ENCODE data around the gene ARHGEF4.

The ARHGEF4 gene

DNA sequence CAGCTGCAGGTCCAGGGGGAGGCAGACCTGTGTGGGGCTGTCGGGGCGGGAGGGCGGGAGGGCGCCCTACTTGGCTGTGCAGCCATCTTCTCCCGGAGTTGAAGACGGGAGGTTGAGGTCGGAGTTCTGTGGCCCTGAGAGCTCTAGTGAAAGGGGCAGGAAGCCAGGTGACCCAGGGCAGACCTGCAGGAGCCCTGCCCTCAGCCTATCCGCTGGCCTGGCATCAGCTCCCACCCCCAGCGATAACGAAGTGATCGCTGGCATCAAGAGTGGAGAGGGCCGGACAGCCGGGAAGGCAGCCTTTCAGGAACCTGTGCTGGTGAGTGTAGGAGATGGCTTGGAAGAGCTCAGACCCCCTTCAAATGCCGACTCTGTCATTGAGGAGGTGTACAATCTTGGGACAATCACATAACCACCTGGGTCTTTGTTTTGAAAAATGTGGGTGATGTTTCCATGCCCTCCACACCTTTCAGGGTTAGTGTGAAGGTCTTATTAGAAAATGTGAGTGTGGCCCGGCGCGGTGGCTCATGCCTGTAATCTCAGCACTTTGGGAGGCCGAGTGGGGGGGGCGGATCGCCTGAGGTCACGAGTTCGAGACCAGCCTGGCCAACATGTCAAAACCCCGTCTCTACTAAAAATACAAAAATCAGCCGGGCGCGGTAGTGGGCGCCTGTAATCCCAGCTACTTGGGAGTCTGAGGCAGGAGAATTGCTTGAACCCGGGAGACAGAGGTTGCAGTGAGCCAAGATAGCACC, 1.3 kb downstream of the ARHGEF4 start:
- no peak for DNase-seq

GRCh38 chr2:130839011-130839780, 2.5 kb downstream of the ARHGEF4 start:
- DNase-seq, result no peak

DNA sequence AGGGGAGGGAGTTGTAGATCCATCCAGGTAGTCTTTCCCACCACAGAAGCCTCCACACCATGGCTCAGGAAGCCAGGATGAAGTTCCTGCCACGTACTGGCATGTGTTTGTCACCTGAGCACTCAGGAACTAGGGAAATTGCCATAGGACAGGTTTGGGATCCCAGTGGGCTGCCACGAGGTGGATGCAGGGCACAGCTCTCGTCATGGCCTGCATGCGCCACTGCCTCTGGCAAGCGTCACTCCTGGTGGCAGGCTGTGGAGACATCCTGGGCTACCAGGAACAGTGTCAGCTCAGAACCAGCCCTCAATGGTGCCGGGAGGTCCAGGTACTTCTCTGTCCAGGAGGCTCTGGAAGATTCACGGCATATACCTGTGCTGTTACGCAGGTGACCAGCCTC, 3.8 kb downstream of the ARHGEF4 start:
- no peak for DNase-seq

DNA sequence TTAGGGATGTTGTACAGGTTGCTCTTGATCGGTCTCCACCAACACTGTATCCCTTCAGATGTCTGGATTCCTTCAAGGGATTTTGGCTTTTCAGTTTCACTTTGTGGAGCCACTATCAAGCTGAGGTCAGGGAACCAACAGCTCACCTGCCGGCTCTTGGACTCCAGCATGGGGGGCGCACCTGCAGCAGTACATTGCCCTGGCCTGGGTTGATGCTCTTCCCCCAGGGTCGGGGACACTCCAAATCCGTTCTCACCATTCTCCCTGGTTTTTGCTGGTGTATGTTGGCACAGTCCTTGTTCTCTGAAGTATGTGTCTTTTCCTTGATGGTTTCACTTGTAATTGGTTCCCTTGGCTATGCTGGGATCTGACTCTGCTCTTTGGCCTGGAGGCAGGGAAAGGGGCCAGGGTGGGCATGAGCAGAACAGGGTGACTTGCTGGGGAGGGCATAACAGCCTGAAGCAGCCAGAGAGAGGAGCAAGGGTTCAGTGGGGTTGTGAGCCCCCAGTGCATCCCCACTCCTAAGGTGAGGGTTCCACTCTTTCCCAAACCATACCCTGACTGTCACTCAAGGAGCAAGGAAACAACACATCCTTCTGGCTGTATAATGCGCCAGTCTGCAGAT, 5.1 kb downstream of the ARHGEF4 start:
- DNase-seq, result no peak

GRCh38 chr2:130842770-130843169, 6.1 kb downstream of the ARHGEF4 start:
- DNase-seq, result no peak

DNA sequence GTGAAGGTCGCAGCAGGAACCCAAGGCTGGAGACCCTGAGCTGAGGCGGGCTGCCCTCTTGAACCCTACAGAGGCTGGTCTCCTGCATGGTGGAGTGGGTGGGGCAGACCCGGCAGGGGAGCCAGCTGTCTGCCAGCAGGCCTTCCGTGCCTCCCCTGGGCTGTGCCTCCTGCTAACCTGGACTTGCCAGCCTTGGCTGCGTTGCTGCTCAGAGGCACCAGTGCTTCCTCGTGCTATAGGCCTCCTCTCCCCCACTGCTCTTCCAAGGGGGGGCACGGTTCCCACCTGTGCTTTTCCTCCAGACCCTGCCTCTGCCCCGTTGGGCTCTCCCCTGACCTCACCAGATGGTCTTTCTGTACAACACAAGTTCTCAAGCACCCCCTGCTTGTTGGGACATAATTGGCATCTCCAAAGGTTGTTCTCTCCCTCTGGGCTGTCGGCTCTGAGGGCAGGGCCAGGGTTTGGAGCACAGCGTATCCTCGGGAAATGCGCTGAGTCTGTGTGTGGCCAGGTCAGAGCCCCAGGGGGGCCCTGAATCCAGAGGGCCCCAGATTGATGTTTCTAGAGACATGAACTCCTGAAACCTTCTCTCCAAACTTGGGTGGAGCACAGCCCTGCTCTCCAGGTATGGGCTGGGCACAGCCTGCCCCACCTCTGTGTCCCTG, 6.7 kb downstream of the ARHGEF4 start:
- DNase-seq, result no peak

DNA sequence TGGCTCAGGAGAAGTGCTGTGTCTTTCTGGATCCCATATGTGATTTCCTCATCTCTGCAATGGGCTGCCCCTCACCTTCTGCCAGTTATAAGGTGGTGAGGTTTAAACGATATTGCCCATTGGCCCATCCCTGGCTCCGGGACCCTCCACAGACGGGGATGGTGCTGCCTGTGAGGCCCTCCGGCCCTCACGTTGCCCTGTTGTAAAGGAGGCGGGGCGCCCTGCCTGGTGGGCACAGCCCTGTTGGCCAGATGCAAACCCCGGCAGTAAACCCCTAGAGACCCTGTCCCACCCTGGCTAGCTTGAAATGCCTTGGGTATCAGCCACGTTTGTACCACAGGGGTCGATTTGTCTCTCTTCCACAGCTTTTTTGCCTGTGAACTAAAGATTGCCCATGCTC, 7.4 kb downstream of the ARHGEF4 start:
- DNase-seq, result no peak

DNA sequence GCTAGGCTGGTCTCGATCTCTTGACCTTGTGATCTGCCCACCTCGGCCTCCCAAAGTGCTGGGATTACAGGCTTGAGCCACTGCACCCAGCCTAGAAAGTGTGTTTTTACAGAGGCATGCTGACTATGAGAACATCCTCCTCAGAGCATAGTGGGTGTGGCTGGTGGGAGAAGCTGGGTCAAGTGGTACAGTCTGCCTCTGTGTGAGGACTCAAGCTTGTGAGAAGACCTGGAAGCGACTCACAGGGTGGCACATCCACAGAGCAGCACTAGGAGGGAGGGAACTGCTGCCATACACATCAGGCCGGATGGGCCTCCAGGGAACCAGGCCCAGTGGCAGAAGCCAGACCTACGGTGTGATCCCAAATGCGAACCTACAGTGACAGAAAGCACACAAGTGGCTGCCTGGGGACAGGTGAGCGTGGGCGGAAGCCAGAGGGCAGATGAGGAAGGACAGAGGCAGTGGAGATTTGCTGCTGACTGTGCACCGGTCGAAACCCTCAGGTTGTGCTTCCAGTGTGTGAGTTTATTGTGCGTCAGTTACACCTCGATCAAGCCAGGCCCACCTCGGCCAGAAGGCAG, 8.9 kb downstream of the ARHGEF4 start:
- DNase-seq, result no peak

DNA sequence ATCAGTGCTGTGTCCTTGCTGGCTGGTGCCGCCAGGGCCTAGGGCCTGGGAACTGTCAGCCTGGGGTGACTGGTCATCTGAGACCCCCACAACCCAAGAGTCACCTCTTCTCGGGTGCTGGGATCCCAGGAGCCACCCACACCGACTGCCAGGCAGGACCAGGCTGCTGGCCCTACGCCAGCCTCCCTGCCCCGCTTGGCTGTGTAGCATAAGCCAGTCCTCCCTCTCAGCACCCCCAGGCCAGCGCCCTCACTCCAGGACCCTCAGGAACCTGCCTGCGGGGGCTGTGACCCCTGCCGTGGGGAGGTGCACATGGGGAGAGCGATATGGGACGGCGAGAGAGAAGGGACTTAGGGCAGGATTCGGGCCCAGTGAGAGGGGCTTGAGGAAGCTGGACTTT, 9.5 kb downstream of the ARHGEF4 start:
- DNase-seq, result no peak

- DNase-seq, result no peak
These were observed 10.1 kb downstream of the ARHGEF4 start for GRCh38 chr2:130846686-130847375.

DNA sequence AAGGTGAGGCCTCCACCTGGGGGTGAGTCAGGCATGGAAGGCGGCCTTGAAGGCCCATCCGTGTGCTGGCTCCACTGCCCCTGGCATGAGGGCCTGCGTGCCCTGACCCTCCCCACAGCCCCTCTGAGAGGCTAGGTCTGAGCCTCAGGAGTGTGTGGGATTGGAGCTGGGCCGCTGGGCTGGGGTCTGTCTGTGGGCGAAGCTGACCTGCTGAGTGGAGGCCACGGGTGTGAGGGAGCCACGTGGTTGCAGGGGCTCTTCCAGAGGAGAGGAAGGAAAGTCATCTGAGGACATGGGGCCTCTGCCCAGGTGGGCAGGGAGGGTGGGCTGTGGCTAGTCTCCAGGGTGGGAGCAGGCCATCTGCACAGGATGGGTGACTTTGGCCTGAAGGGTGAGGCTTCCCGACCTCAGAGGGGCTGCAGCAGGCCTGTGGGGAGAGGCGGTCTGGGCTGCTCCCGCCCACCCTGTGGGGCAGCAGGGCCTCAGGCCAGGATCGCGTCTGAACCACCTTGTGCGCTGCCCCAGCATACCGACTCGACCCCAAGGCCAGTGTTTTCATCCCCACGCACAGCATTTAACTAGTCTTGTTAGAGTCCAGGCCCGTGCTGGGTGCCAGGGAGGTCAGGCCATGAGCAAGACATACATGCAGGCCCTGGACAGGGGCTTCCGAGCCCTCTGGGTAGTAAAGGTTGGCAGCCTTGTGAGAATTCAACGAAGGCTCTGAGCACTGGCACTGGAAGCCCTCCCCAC, 11.2 kb downstream of the ARHGEF4 start:
- DNase-seq, result no peak

- DNase-seq, result no peak
These were observed 12.0 kb downstream of the ARHGEF4 start for GRCh38 chr2:130848526-130849210.

DNA sequence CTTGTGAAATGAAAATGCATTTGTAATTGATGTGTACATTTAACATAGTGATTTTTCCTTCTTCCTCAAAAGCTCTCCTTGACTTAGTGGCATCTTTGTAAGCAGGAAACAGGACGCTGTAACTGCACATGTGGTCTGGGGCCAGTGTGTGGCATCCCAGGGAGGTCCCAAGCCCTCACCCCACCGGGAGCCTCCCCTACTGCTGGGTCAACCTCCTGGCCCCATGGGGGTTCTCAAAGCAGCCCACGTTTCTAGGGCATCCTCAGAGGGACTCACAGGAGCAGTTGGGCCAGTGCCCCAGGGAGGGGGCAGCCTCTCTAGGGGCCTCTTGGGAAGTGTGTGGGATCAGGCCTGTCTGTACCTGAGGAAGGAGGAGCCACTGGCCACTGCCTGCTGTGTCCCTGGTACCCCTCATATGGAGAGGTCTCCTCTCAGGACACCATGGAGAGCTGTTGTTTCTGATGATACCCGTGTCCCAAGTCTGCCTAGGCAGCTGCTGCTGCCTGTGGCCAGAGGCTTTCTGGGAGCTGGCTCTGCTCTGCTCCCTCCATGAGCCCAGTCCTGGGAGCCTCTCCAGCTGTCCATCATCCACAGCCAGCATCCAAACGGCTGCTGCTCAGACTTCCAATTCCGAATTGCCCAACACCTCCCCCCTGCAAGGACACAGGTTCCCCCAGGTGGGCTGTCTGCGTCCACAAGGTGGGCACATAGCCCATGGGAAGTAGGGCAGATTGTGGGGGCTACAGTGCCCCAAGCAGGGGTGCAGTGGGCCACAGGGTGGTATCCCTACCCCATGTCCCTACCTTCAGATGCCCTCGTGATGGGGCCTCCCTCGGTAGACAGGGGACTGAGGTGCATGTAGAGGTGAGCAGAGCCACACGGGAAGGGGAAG, 13.4 kb downstream of the ARHGEF4 start:
- DNase-seq, result no peak

DNA sequence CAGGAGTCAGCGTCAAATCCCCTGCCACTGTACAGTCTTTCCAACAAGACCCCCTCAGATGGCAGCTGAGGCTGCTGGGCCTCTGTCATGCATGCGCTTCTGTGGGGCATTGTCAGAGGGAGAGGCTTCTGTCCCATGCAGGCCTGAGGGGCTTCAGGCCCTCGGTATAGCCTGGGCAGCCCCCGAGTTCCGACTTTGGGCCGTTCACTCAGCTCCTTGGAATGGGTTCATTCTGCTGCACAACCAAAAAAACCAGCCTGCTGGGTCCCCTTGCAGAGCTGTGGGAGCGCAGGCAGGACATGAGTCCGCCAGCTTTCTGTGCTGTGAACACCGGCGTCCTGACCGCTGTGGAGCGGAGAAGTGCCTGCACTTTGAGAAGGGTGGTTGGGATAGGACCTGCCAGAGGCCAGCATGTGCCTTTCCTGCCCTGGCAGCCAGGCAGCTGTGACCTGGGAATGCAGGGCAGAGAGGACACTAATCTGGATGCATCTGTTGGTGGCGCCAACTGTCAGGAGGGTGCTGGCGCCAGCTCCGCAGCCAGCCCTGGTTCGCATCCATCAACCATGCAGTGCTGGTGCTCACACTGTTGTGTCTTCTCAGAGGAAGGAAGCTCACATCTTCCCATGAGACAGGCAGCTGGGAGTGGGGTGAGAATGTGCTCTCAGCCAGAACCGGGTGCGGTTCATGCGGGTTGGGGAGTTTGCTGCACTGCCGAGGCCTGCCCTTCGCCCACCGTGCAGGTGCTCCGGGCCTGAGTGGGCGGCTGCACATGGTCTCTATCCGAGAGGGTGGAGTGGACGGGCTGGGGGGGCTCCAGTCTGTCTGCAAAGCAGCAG, 14.3 kb downstream of the ARHGEF4 start:
- DNase-seq, result no peak

GRCh38 chr2:130851624-130852382, 15.1 kb downstream of the ARHGEF4 start:
- DNase-seq, result no peak

DNA sequence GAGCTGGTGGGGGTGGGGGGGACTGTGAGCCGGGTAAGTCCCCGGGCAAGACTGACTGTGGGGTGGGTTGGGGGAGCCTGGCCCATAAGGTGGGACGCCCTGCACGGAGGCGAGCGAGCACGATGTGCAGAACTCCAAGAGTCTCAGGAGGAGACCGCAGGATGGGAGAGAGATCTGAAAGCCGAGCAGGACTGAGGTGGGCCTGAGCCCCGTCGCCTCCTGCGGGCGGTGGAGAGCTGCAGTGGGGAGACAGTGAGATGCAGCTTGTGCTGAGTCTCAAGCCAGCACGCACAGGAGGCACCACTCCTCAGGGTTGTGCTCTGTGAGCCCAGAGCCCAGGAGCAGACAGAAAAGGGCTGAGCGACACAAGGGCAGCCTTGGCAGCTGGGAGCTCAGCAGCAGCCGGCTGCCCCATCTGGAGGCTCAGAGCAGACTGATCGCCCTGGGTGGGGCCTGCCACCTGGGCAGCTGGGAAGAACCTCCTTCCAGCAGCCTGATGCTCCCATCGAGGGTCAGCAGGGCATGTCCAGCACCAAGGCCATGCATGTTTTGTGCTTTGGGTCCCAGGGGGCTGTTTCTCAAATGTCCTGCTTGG, 15.9 kb downstream of the ARHGEF4 start:
- DNase-seq, result peak; percentile 74

- no peak for DNase-seq
These were observed 16.7 kb downstream of the ARHGEF4 start for GRCh38 chr2:130853391-130853790.

DNA sequence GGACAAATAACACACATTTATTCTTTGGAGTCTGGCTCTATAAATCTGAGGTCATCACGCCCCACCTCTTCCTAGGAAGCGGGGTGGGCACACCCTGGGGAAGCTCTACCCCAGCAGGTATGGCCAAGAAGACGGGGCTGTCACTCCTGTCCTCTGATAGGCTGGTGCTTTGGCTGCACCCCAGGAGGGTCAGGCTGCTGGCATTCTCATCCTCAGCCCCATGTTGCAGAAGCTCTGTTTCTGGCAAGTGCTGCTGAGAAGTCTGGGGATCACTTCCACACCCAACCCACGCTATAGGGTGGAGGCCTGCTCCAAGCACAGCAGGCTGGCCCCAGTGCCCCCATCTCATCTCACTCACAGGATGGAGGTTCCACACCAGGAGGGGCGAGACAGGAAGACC, 17.6 kb downstream of the ARHGEF4 start:
- DNase-seq, result no peak
